Activated naive CD8-positive, alpha-beta T cell treated with anti-CD3 and anti-CD28 coated beads, Interleukin-2, amount 10 ng/mL, durations not matched to agents 7 days and 5 days (primary cell): ENCODE results near the gene NMBR. TPM values are rescaled to one million over a fixed set of nuclear protein-coding genes. Genes with fewer than 3 reads are reported as not detected.
A peak's percentile ranks its signal among the peaks of the same experiment; 100 is the strongest.
"Not testable (repeated sequence)": the region's sequence is repeated elsewhere in the genome, so short reads cannot be mapped to it uniquely, and the experiment has no call there.

Experiments
- ATAC-seq: fragments of 150-1000 bp; cut with Tn5 transposase; one replicate; pipeline ENCODE4 v1.10.0; 2021; ENCODE audit warnings: low read depth, moderate library complexity
- POLR2A ChIA-PET: fragments of 350-600 bp; sonication (Branson Sonifier 250); formaldehyde crosslinking; loops from one replicate; lab custom pipeline; 2021; ENCODE audit warnings: antibody characterized with exemption; lab: Charles Lee
- DNase-seq: peaks from one replicate; pipeline ENCODE4 v3.0.0; 2021
- H3K27ac Mint-ChIP-seq: one replicate; pipeline ENCODE4 v1.8.0; 2022; ENCODE audit warnings: mild to moderate bottlenecking, mixed read lengths
- H3K27me3 Mint-ChIP-seq: one replicate; pipeline ENCODE4 v1.8.0; 2022; ENCODE audit warnings: mild to moderate bottlenecking, moderate library complexity, mixed read lengths
- H3K36me3 Mint-ChIP-seq: one replicate; pipeline ENCODE4 v1.8.0; 2021; ENCODE audit warnings: mild to moderate bottlenecking, mixed read lengths
- H3K4me1 Mint-ChIP-seq: one replicate; pipeline ENCODE4 v1.8.0; 2021; ENCODE audit warnings: mixed read lengths
- H3K4me3 Mint-ChIP-seq: one replicate; pipeline ENCODE4 v1.8.0; 2022; ENCODE audit warnings: mild to moderate bottlenecking, moderate library complexity, mixed read lengths
- H3K9me3 Mint-ChIP-seq: one replicate; pipeline ENCODE4 v1.8.0; 2021; ENCODE audit warnings: mixed read lengths
- total RNA-seq, 2 experiments: library from RNA; stranded (reverse); gene quantifications; one replicate each; pipeline ENCODE4 v1.2.3, GENCODE V29; 2021

Gene NMBR
- total RNA-seq, 2 experiments from 2014 or later = not detected

GRCh38 chr6:142074516-142074915, 72.4 kb downstream of the NMBR start:
- Mint-ChIP-seq H3K4me3 (no peak overlapping the region), H3K4me1 (peaks cover 5% of the 10 kb centered on the region), H3K36me3 (no peaks in the 10 kb centered on the region), H3K9me3 (peaks cover 6% of the 10 kb centered on the region), H3K27me3 (no peaks in the 10 kb centered on the region), H3K27ac (no peak overlapping the region)
- POLR2A ChIA-PET = no interaction called here
- ATAC-seq (no peak), DNase-seq (no peak)

- POLR2A ChIA-PET = no interaction called here
- Mint-ChIP-seq H3K36me3 (no peaks in the 10 kb centered on the region), H3K27me3 (no peaks in the 10 kb centered on the region), H3K27ac (no peak overlapping the region), H3K9me3 (peaks cover 6% of the 10 kb centered on the region), H3K4me3 (no peak overlapping the region), H3K4me1 (peaks cover 5% of the 10 kb centered on the region)
- no peak for DNase-seq
- no peak for ATAC-seq
Measured at GRCh38 chr6:142071981-142072380, 74.9 kb downstream of the NMBR start.

- Mint-ChIP-seq H3K4me1 (no peaks in the 10 kb centered on the region), H3K9me3 (peaks cover 6% of the 10 kb centered on the region), H3K4me3 (no peak overlapping the region), H3K27ac (no peak overlapping the region), H3K27me3 (no peaks in the 10 kb centered on the region), H3K36me3 (no peaks in the 10 kb centered on the region)
- DNase-seq = no peak
- POLR2A ChIA-PET = no interaction called here
- no peak for ATAC-seq
Measured at GRCh38 chr6:142068416-142068815, 78.5 kb downstream of the NMBR start.

- POLR2A ChIA-PET, H3K27ac Mint-ChIP-seq, DNase-seq, H3K4me3 Mint-ChIP-seq, H3K4me1 Mint-ChIP-seq, ATAC-seq, H3K36me3 Mint-ChIP-seq, H3K9me3 Mint-ChIP-seq, H3K27me3 Mint-ChIP-seq: not testable (repeated sequence)
Measured at GRCh38 chr6:142062861-142063260, 84.1 kb downstream of the NMBR start.

GRCh38 chr6:142058551-142059290, 88.2 kb downstream of the NMBR start:
- ATAC-seq = no peak
- no peaks in the 10 kb centered on the region for H3K27me3 Mint-ChIP-seq
- H3K27ac Mint-ChIP-seq = no peak overlapping the region
- no peaks in the 10 kb centered on the region for H3K36me3 Mint-ChIP-seq
- POLR2A ChIA-PET = no interaction called here
- no peak overlapping the region for H3K4me3 Mint-ChIP-seq
- DNase-seq = no peak
- H3K9me3 Mint-ChIP-seq = no peaks in the 10 kb centered on the region
- H3K4me1 Mint-ChIP-seq = no peaks in the 10 kb centered on the region

- peaks cover 3% of the 10 kb centered on the region for H3K27me3 Mint-ChIP-seq
- H3K4me1 Mint-ChIP-seq = no peaks in the 10 kb centered on the region
- POLR2A ChIA-PET = no interaction called here
- no peaks in the 10 kb centered on the region for H3K36me3 Mint-ChIP-seq
- ATAC-seq (no peak), DNase-seq (no peak)
- H3K27ac Mint-ChIP-seq = no peak overlapping the region
- no peak overlapping the region for H3K4me3 Mint-ChIP-seq
- peaks cover 13% of the 10 kb centered on the region for H3K9me3 Mint-ChIP-seq
Measured at GRCh38 chr6:142055219-142055618, 91.7 kb downstream of the NMBR start.

GRCh38 chr6:142051404-142051803, 95.5 kb downstream of the NMBR start:
- H3K4me3 Mint-ChIP-seq = no peak overlapping the region

GRCh38 chr6:142048593-142048980, 98.3 kb downstream of the NMBR start:
- DNase-seq = no peak
- Mint-ChIP-seq H3K4me3 (no peak overlapping the region), H3K9me3 (peaks cover 13% of the 10 kb centered on the region), H3K27me3 (peaks cover 7% of the 10 kb centered on the region), H3K27ac (no peak overlapping the region), H3K36me3 (no peaks in the 10 kb centered on the region), H3K4me1 (no peaks in the 10 kb centered on the region)
- ATAC-seq = no peak
- POLR2A ChIA-PET = no interaction called here

More at GRCh38 chr6:142051404-142051803, 95.5 kb downstream of the NMBR start:
- Mint-ChIP-seq H3K27ac (no peak overlapping the region), H3K27me3 (peaks cover 3% of the 10 kb centered on the region), H3K36me3 (no peaks in the 10 kb centered on the region), H3K9me3 (peaks cover 13% of the 10 kb centered on the region), H3K4me1 (no peaks in the 10 kb centered on the region)
- DNase-seq (no peak), ATAC-seq (no peak)
- POLR2A ChIA-PET = no interaction called here

GRCh38 chr6:142047934-142048592, 98.9 kb downstream of the NMBR start:
- Mint-ChIP-seq H3K4me1 (no peaks in the 10 kb centered on the region), H3K9me3 (peaks cover 11% of the 10 kb centered on the region), H3K27ac (no peak overlapping the region), H3K36me3 (no peaks in the 10 kb centered on the region), H3K4me3 (no peak overlapping the region), H3K27me3 (peaks cover 8% of the 10 kb centered on the region)
- ATAC-seq (no peak), DNase-seq (no peak)
- POLR2A ChIA-PET = no interaction called here

GRCh38 chr6:142045380-142046278, 101.3 kb downstream of the NMBR start:
- peaks cover 3% of the 10 kb centered on the region for H3K9me3 Mint-ChIP-seq
- DNase-seq (no peak), ATAC-seq (no peak)
- peaks cover 6% of the 10 kb centered on the region for H3K27me3 Mint-ChIP-seq
- no peaks in the 10 kb centered on the region for H3K36me3 Mint-ChIP-seq
- no peaks in the 10 kb centered on the region for H3K4me1 Mint-ChIP-seq
- no peak overlapping the region for H3K27ac Mint-ChIP-seq
- POLR2A ChIA-PET = no interaction called here
- no peak overlapping the region for H3K4me3 Mint-ChIP-seq

GRCh38 chr6:142035890-142036289, 111.0 kb downstream of the NMBR start:
- H3K9me3 Mint-ChIP-seq = no peaks in the 10 kb centered on the region
- DNase-seq (no peak), ATAC-seq (no peak)
- H3K4me1 Mint-ChIP-seq = no peaks in the 10 kb centered on the region
- no peak overlapping the region for H3K27ac Mint-ChIP-seq
- no peaks in the 10 kb centered on the region for H3K36me3 Mint-ChIP-seq
- peaks cover 2% of the 10 kb centered on the region for H3K27me3 Mint-ChIP-seq
- no peak overlapping the region for H3K4me3 Mint-ChIP-seq
- POLR2A ChIA-PET = no interaction called here

GRCh38 chr6:142031035-142031434, 115.9 kb downstream of the NMBR start:
- POLR2A ChIA-PET = no interaction called here
- ATAC-seq = no peak

GRCh38 chr6:142030115-142030619, 116.8 kb downstream of the NMBR start:
- Mint-ChIP-seq H3K27me3 (no peaks in the 10 kb centered on the region), H3K27ac (no peak overlapping the region), H3K9me3 (peaks cover 4% of the 10 kb centered on the region), H3K4me1 (no peaks in the 10 kb centered on the region), H3K36me3 (no peaks in the 10 kb centered on the region), H3K4me3 (peak overlapping the region; percentile 15)
- POLR2A ChIA-PET = interaction anchor here (0.8 kb wide), 1 partner anchor 10 kb away, joined by 3 read pairs; no protein-coding TSS in a partner anchor
- DNase-seq = no peak
- ATAC-seq = no peak

More at GRCh38 chr6:142031035-142031434, 115.9 kb downstream of the NMBR start:
- Mint-ChIP-seq H3K9me3 (peaks cover 4% of the 10 kb centered on the region), H3K4me1 (no peaks in the 10 kb centered on the region), H3K4me3 (no peak overlapping the region), H3K27ac (no peak overlapping the region), H3K36me3 (no peaks in the 10 kb centered on the region), H3K27me3 (peaks cover 1% of the 10 kb centered on the region)
- no peak for DNase-seq
